SHP77 treated with DMSO at 0.1 percent for 48 hours (cell line): ENCODE measurements around the gene PPM1G.
A peak's percentile ranks its signal among the peaks of the same experiment; 100 is the strongest.
"Not testable (repeated sequence)": the region's sequence is repeated elsewhere in the genome, so short reads cannot be mapped to it uniquely, and the experiment has no call there.

Experiments
- DNase-seq: peaks from one replicate; lab custom pipeline; 2025; lab: John Stamatoyannopoulos, UW

PPM1G gene

DNA sequence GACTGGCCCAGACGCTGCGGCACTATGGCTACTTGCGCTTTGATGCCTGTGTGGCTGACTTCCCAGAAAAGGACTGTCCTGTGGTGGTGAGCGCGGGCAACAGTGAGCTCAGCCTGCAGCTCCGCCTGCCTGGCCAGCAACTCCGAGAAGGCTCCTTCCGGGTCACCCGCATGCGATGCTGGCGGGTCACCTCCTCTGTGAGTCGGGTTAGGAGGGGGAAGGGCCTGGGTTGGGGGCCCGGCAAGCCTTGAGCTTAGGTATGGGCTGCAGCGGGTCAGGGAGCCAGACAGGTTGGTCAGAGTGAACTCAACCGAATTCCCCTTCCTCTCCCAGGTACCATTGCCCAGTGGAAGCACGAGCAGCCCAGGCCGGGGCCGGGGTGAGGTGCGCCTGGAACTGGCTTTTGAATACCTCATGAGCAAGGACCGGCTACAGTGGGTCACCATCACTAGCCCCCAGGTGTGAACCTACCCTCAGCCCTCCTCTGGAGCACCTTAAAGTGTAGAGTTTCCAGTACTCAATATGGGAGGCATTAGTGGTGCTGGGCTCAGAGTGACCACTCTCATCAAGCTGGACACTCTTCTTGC, 33.8 kb downstream of the PPM1G start:
- DNase-seq = no peak

DNA sequence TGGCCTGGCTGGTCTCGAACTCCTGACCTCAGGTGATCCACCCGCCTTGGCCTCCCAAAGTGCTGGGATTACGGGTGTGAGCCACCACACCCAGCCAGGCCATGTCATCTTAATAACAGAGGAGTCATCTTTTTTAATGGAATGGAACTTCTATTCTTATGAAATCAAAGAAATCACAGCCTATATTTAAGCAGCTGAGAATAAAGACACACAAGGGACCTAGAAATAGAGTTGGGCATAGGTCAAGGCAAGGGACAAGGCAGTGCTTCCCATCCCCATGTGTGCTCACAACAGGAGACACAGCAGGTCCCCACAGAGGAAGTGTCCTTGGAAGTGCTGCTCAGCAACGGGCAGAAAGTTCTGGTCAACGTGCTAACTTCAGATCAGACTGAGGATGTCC, 35.8 kb downstream of the PPM1G start:
- no peak for DNase-seq

DNA sequence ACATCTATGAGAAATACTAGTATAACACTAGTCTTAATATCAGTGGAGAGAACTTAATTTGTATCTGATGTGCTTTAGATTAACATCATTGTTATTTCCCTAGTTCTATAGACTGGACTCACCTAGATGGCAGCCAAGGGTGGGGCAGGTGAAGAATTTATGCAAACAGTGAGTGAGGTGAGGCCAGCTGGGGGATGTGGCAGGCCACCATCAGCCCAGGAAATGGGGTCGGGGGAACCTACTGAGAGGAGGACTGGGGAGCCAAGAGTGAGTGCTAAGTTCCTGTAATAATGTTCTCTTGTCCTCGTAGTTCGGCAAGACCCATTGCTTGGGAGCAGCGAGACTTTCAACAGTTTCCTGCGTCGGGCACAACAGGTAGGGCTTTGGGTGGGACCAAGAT, 36.5 kb downstream of the PPM1G start:
- DNase-seq = no peak

DNA sequence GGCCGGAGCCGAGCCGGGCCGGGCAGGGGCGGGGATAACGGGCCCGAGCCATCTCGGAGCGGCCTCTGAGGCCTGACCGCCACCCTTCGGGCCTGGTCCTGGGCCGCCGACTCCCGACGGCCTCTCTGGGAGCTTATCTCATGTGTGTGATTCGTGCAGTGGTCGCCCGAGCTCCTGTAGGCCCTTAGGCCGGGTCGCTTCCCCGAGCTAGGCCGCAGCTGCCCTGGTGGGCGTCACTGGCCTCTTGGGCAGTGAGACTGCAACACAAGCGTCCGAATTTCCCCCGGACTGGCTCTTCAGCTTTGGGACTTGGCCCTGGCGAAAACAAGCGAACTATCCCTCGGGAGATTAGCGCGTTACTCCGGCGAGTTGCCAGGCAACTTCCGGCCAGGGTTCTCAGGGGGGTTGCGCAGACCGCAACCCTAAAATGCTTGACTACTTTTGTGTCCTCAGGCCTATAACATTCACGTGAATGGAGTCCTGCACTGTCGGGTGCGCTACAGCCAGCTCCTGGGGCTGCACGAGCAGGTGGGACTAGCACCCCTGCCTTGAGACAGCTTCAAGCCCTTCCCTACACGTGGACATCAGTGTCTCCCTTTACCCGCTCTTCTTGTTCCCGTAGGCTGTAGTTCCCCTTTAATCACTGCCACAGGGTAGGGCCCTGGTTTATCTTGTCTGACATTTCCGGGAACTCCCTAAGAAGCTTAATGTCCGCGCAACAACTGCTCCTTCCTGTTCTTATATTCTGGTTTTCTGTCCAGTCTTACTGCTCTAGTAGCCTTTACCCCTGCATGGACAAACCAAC, 38.4 kb downstream of the PPM1G start:
- DNase-seq = no peak

DNA sequence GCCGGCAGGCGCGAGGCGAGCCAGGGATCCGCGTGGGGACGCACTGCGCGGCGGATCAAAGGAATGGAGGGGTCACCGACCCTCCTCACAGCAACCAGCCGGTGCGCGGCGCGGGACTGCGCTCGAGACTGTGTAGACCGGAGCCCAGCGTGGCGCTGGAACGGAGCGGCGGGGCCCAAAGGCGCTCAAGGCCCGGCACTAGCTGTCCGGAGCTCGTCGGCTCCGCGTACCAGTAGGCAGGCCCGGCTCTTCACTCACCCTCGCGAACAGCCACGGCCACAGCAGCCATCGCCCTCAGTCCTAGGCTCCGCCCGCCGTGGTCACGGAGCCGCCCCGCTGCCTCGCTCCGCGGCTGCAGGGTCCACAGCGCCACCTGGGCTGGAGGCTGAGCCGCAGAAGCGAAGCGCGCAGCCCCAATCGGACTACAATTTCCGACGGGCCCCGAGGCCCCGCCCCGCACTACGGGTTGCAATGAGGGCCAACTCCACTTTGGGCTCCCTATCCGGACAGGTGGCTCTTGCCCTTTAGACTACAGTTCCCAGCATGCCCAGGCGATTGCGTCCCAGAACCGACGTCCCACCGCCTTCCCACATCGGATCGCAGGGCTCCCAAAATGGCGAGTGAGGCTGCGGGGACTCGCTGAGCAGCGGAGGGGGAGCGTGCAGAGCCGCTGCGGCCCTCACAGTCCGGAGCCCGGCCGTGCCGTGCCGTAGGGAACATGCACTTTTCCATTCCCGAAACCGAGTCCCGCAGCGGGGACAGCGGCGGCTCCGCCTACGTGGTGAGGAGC, 39.2 kb downstream of the PPM1G start, which contains the start of the genes EIF2B4 and SNX17:
Gene EIF2B4, minus strand, starts transcription at position 313 of the 790 bp plus-strand sequence. Its CDS starts 24 bp downstream, at position 289.
Gene SNX17, plus strand, starts transcription at position 591 of the 790 bp plus-strand sequence. Its CDS starts 128 bp downstream, at position 719.
- peak; percentile 94 for DNase-seq

DNA sequence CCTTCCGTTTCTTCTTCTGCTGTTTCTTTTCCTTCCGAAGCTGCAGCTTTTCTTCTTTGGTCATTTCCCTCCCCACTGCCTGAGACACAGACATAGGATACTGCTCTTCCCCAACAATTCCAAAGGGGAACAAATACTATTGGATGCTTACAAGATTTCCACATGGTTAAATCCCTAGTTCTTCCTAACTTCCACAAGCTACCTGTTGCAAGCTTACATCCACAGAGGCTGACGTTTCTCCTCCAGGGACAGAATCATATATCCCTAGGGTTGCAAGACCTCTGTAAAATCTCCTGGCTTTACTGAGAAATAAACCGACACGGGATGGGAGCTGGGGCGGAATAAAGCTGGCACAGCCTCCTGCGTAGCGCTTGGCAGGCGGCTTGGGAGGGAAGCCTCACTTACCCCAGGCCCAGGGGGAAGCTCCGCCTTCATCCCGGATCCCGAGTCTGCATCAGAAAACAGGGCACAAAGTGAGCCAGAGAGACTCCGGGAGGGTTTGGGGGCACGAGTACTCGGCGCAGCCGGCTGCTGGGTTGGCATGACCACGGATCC, 39.8 kb downstream of the PPM1G start:
- no peak for DNase-seq

DNA sequence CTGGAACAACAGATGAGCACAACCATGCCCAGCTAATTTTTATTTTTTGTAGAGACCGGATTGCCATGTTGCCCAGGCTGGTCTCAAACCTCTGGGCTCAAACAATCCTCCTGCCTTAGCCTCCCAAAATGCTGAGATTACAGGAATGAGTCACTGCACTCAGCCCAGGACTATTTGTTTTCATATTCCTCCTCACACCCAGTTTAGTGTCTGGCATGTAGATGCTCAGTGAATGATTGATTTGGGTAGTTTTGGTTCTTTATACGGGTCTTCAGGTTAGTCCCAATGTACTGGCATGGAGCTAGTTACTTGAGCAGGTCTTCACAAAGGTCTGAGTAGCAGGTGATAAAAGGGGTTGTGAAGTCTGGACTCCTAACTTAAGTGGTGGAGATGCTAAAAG, 45.5 kb downstream of the PPM1G start:
- no peak for DNase-seq

DNA sequence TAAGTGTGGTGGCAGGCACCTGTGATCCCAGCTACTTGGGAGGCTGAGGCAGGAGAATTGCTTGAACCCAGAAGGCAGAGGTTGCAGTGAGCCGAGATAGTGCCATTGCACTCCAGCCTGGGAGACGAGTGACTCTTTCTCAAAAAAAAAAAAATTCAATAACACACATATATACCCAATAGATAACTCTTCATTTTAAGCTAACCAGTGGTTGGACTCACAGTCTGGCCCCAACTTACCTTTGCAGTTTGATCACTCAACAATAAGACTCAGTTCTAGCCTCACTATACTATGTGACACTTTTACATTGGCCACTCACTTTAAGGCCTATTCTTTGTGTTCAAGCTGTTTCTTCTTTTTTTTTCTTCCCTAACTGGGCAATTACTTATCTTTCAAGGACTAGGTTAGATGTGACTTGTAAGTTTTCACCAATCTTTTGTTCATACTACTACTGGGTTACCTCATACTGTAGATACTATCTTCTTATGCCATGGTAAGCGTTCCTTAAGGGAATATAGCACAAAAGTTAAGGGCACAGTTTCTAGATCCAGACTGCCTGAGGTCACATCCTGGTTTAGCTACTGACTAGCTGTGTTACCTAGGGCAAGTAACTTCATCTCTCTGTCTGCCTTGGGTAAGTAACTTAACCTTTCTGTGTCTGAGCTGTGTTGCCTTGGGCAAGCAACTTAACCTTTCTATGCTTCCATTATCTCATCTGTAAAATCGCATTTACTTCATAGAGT, 46.5 kb downstream of the PPM1G start:
- no peak for DNase-seq

DNA sequence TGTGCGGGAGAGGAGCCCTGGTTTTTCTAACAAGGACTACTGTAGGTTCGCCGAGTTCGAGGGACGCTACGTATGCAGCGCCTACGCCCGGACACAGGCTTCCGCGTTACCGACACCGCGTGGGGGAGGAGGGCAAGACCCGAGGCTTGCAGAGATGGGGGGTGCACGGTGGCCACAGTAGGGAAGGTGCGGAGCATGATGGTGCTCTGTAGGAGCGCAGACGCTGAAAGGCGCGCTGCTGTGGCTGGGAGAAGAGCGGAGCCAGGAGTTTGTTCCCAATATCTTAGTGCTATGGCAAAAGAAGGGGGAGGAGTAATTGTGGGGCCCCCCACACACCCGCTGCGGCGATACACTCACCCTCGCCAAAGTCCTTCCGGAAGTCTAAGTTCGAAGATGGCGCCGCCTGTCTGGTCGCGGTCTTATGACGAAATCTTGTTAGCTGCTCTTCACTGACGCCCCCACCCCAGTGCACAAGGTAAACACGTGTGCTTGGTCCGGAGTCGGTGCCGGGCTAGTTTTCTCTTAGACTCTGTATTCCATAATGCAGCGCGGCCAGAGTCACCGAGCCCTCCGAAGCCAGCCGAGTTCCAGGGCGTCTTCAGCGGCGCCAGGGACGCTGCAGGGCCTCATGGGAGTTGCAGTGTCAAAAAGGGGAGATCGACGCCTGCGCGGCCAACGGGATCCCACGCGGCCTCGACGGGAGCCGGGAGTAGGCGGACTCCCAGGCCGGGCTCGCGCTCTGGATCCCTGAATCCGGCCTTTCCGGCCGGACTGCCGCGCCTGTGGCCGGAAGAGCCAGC, 52.8 kb downstream of the PPM1G start, which contains the start of gene GTF3C2:
Gene GTF3C2, minus strand, starts transcription at position 383 of the 800 bp plus-strand sequence. CDS start 13,210 bp downstream, outside the sequence.
- DNase-seq = peak; percentile 93

DNA sequence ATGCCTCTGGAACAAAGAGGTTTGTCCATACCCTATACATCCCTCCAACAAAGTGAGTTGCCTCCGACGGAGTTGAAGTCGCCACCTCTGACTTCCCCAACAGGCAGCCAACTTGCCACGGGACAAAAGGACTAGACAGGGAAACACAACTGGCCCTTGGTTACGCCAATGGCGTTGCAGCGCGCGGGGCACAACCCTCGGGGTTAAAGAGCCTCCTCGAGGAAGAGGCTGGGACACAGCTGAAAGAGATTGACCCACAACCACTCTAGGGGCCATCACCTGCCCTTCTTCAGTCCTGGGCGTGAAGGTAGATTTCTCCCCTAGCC, 53.4 kb downstream of the PPM1G start:
- peak; percentile 49 for DNase-seq

DNA sequence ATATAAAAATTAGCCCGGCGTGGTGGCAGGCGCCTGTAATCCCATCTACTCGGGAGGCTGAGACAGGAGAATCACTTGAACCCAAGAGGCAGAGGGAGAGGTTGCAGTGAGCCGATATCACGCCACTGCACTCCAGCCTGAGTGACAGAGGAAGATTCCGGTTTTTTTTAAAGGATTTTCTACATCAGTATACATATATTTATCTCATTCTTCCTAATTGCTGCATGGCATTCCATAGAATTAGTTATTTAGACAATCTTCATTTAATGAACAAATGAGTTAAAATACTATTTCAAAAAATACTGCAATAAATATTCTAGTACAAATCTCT, 54.8 kb downstream of the PPM1G start:
- DNase-seq = no peak

DNA sequence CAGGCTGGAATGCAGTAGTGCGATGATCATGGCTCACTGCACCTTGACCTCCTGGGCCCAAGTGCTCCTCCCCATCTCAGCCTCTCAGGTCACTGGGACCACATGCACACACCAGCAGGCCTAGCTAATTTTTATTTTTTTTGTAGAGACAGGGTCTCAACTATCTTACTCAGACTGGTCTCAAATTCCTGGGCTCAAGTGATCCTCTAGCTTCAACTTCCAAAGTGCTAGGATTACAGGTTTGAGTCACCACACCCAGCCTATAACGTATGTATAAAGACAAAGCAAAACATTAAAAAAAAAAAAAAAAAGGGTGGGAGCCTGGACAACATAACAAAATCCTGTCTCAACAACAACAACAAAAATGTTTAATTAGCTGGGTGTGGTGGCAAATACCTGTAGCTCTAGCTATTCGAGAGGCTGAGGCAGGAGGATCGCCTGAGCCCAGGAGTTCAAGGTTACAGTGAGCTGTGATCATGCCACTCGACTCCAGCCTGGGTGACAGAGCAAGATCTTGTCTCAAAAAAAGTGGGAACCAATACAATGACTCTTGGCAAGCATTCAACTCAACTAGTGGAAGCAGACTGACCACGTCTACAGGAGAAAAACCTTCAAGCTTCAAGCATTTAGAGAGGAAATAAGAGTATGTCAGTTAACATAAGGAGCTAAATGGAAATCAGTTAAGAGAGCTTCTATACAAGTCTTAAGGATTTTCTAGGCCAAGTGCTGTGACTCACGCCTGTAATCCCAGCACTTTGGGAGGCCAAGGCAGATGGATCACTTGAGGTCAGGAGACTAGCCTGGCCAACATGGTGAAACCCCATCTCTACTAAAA, 55.4 kb downstream of the PPM1G start:
- no peak for DNase-seq

DNA sequence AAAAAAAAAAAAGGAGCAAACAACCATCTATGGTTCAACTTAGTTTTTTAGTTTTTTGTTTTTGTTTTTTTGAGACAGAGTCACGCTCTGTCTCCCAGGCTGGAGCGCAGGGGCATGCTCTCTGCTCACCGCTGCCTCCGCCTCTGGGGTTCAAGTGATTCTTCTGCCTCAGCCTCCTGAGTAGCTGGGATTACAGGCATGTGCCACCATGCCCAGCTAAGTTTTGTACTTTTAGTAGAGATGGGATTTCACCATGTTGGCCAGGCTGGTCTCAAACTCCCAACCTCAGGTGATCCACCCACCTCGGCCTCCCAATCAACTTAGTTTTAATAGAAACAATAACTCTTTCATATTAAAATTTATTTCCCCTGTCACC, 56.0 kb downstream of the PPM1G start:
- DNase-seq = not testable (repeated sequence)

DNA sequence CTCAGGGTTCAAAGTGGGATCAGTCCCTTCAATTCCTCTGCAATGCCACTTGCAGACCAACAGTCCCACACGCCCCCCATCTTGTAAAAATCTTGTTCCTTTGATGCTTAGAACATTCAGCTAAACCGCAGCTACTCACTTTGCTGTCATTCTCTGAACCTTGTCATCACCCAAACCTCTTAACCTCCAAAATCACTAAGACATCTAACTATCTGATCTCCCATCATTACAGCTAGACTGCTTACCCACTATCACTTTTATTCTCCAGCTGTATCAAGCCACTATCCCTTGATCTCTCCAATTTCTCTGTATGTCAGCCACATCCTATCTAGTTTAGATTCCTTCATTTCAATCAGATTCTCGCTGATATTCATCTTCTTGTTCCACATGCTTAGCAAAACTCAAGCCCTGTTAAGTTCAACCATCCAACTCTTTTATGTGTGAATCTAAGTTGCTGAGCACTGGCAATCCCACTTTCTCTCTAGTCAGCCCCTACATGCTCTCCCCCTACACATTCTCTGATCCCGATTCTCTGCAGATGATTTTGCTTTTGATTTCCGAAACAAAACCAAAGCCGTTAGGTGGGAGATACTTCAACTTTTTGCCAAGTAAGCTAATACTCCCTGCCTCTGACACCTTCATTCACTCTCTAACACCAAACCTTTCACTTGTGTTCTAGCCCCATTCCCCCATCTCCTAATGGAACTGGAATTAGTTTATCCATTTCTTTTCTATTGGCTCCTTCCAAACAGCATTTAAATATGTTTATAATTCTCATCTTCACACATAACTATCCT, 57.4 kb downstream of the PPM1G start:
- no peak for DNase-seq

DNA sequence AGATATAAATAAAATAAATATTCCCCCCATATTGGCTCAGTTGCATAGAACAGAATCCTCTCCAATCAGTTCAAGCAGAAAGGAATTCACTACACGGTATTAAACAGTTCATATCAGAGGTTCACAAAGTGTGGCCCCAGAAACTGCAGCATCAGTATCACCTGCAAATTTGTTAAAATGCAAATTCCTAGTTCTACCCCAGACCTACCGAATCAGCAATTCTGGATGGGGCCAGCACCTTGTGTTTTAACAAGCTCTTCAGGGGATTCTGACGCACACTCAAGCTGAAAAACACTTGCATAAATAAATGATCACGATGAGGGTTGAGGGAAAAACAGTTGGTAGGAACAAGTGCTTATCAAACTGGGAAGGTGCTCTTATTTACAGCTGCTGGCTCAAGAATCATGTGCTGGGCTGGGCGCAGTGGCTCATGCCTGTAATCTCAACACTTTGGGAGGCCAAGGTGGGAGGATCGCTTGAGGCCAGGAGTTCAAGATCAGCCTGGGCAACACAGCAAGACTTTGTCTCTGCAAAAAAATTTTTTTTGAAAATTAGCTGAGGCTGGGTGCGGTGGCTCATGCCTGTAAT, 59.2 kb downstream of the PPM1G start:
- no peak for DNase-seq

DNA sequence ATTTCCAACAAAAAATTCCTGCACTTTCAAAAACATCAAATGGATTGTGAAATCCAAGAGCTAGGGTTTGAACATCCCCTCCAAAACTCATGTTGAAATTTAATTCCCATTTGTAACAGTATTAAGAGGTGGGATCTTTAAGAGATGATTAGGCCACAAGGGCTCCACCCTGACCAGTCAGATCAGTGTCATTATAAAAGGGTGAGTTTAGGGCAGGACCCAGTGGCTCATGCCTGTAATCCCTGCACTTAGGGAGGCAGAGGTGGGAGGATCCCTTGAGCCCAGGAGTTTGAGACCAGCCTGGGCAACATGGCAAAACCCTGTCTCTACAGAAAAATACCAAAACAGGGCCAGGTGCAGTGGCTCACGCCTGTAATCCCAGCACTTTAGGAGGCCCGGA, 61.8 kb downstream of the PPM1G start:
- DNase-seq = no peak

DNA sequence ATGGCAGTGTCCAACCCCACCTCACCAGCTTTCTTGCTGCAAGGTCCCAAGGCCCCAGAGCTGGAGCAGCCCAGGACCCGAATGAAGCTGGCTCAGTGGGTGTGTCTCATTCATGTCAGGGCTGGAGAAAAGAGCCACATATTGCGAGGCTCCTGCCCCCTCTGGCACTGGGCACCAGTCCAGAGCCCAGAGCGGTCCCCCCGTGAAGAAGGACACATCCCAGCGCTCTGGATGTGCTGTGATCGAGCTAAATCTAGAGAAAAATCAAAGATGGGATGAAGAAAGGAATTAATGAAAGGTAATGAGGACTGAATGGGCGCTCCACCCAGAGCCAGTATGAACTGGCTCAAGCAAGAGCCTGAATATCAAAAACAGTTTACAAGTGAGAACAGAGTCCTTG, 73.2 kb downstream of the PPM1G start:
- DNase-seq = no peak

DNA sequence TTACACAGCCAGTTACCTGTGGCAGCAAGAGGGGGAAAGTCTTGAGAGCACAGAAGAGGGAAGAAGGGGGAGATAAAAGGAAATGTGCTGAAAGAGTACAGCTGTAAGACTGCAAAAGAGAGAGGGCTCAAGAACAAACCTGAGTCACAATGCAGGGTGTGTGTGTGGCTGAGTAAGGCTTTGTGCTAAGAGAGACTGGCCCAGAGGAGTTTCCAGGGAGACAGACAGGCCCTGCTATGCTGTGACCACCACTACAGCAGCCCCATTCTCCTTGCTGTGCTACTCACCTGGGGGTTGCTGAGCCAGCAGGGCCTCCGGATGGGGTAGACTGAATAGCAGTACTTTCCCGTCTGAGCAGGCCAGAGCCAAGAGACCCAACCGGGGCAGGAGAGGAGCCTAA, 74.1 kb downstream of the PPM1G start:
- DNase-seq = no peak
